ENCODE measurements around the gene CDCA8.

DNA sequence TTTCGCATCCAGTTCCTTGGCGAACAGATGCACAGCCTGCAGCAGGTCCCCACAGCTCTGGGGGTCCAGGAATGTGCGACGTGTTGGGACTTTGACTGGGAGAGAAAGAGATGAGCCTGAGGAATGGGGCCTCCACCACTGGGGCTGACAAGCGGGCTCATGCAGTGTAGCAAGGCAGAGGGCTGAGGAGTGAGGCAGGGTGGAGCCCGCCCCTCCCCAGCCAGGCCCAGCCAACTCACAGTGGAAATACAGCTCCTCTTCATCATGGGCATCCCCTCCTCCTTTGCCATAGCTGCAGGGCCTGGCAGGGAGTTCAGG lies 30.7 kb downstream of the CDCA8 start:
- TF ChIP-seq, protein P1, sequence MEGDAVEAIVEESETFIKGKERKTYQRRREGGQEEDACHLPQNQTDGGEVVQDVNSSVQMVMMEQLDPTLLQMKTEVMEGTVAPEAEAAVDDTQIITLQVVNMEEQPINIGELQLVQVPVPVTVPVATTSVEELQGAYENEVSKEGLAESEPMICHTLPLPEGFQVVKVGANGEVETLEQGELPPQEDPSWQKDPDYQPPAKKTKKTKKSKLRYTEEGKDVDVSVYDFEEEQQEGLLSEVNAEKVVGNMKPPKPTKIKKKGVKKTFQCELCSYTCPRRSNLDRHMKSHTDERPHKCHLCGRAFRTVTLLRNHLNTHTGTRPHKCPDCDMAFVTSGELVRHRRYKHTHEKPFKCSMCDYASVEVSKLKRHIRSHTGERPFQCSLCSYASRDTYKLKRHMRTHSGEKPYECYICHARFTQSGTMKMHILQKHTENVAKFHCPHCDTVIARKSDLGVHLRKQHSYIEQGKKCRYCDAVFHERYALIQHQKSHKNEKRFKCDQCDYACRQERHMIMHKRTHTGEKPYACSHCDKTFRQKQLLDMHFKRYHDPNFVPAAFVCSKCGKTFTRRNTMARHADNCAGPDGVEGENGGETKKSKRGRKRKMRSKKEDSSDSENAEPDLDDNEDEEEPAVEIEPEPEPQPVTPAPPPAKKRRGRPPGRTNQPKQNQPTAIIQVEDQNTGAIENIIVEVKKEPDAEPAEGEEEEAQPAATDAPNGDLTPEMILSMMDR (IDR thresholded peaks at IDR 0.05; ENCODE audit: low read depth, low read length, poor library complexity, severe bottlenecking) = no peak
- TF ChIP-seq EZH2phosphoT487 (IDR thresholded peaks at IDR 0.05; ENCODE audit: borderline replicate concordance, low read length) = no peak
